Naive thymus-derived CD8-positive, alpha-beta T cell (primary cell): ENCODE results near the gene GNA12. TPM values are rescaled to one million over a fixed set of nuclear protein-coding genes. Genes with fewer than 3 reads are reported as not detected.

Experiments
- ATAC-seq, 2 donors: fragments of 150-1000 bp; cut with Tn5 transposase in 1 of 2; sonication (Bioruptor Pico), chemical (Tn5 transposase) in 1 of 2; 1 replicate in 1 of 2; 2 replicates in 1 of 2; pipeline ENCODE4 v1.10.0; 2021; ENCODE audit warnings: mild to moderate bottlenecking in 2 of 2, moderate library complexity in 2 of 2
- POLR2A ChIA-PET: fragments of 350-600 bp; sonication (Branson Sonifier 250); formaldehyde crosslinking; loops from one replicate; lab custom pipeline; 2021; ENCODE audit warnings: antibody characterized with exemption; lab: Charles Lee
- DNase-seq, 10 donors: peaks; one replicate each; pipeline versions ENCODE4 v3.0.0 to v3.0.0-alpha.2; 2020 to 2022
- H3K27ac Mint-ChIP-seq, 10 donors: one replicate each; pipeline ENCODE4 v1.8.0; 2020 to 2022; ENCODE audit warnings: mild to moderate bottlenecking in 10 of 10, mixed read lengths in 10 of 10, moderate library complexity in 4 of 10, inconsistent platforms in 1 of 10
- H3K27me3 Mint-ChIP-seq, 5 donors: one replicate each; pipeline ENCODE4 v1.8.0; 2021 to 2022; ENCODE audit warnings: mixed read lengths in 5 of 5
- H3K36me3 Mint-ChIP-seq, 3 donors: one replicate each; pipeline ENCODE4 v1.8.0; 2020 to 2022; ENCODE audit warnings: mixed read lengths in 3 of 3, mild to moderate bottlenecking in 2 of 3, inconsistent platforms in 1 of 3
- H3K4me1 Mint-ChIP-seq, 4 donors: one replicate each; pipeline ENCODE4 v1.8.0; 2021 to 2022; ENCODE audit warnings: mixed read lengths in 4 of 4
- H3K4me3 Mint-ChIP-seq, 10 donors: one replicate each; pipeline ENCODE4 v1.8.0; 2020 to 2022; ENCODE audit warnings: mild to moderate bottlenecking in 10 of 10, mixed read lengths in 10 of 10, moderate library complexity in 6 of 10, inconsistent platforms in 1 of 10
- H3K9me3 Mint-ChIP-seq, 9 donors: one replicate each; pipeline ENCODE4 v1.8.0; 2020 to 2022; ENCODE audit warnings: mixed read lengths in 9 of 9, mild to moderate bottlenecking in 3 of 9, inconsistent platforms in 1 of 9, moderate library complexity in 1 of 9
- polyA plus RNA-seq, 3 donors: library from polyadenylated mRNA; unstranded; fragments of 300-500 nt; fragmentation: Illumina TruSeq; gene quantifications; one replicate each; pipeline ENCODE4 v1.2.3, GENCODE V29; 2021
- total RNA-seq, 8 experiments: library from RNA in 2 of 8; stranded (reverse) in 2 of 8; gene quantifications; one replicate each; pipeline ENCODE4 v1.2.3 and lab custom pipeline; 2021 to 2026

Gene GNA12
- total and polyA plus RNA-seq, 5 experiments from 2014 or later, result 4.6 to 21.4 (median 13.7) TPM

DNA sequence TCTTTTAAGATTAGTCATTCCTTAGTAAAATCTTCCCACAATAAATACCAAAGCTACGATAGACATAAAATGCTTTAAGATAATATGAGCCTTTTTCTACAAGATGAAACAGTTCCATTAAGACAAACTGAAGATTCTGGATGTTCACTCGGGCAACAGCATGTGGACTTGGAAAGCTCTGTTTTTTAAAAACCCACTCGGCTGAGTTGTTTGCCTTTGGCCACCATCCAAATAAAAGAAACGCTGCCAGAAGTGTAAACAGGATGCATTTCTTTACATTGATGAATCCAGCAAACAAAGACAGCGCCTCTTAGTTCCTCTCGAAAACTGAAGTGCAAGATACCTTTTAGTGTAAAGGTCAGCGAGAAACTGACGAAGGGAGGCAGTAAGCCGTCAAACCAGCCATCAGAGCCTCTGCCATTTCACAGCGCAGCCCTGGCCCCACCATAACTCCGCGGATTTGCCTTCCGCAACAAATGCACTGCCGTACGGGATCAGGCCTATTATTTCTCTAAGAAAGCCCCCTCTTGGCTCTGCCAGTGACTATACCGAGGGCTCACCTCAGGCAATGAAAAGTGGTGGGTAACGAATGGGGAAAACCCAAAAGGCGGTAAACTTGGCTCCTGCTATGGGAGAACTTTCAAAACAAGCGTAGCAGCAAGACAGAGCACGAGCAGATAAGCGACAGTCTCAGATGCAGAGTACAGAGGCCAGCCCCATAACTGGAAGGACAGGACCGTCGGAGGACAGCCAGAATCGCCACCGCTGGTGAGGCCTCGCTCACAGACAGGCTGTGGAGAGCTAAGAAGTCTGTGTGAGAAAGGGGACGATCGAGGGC is 41.4 kb downstream of the GNA12 start:
- Mint-ChIP-seq H3K9me3 (no peaks in the 10 kb centered on the region), H3K4me1 (peaks cover 34 to 65% (median 53%) of the 10 kb centered on the region in 4 donors), H3K27me3 (no peaks in the 10 kb centered on the region), H3K36me3 (peaks cover 0 to 2% (median 2%) of the 10 kb centered on the region in 3 donors), H3K27ac (peak overlapping the region in 1 of 10 donors; percentile 78), H3K4me3 (no peak overlapping the region)
- ATAC-seq, result no peak
- POLR2A ChIA-PET, result no interaction called here
- DNase-seq, result no peak

DNA sequence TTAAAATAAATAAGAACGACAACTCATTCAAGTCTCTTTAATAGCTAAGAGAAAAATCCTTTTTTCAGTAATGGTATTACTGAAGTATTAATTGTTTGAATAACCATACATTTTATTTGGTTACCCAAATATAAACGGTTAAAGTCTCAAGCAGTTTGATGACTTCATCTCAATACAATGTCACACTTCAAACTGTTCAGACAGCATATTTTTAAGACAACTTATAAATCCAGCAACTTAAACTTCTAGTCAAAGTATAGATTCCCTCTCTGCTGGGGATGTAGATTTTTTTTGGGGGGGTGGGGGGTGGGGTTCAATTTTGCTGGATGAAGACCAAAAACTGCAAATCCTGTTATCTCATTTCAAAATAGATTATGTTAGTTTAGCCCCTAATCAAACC is 42.0 kb downstream of the GNA12 start:
- peak overlapping the region in 1 of 10 donors; percentile 1 for H3K4me3 Mint-ChIP-seq
- H3K27me3 Mint-ChIP-seq, result no peaks in the 10 kb centered on the region
- DNase-seq (no peak), ATAC-seq (no peak)
- POLR2A ChIA-PET, result no interaction called here
- no peaks in the 10 kb centered on the region for H3K9me3 Mint-ChIP-seq
- peak overlapping the region in 1 of 10 donors; percentile 67 for H3K27ac Mint-ChIP-seq
- peaks cover 0 to 2% (median 2%) of the 10 kb centered on the region in 3 donors for H3K36me3 Mint-ChIP-seq
- H3K4me1 Mint-ChIP-seq, result peaks cover 34 to 70% (median 55%) of the 10 kb centered on the region in 4 donors

DNA sequence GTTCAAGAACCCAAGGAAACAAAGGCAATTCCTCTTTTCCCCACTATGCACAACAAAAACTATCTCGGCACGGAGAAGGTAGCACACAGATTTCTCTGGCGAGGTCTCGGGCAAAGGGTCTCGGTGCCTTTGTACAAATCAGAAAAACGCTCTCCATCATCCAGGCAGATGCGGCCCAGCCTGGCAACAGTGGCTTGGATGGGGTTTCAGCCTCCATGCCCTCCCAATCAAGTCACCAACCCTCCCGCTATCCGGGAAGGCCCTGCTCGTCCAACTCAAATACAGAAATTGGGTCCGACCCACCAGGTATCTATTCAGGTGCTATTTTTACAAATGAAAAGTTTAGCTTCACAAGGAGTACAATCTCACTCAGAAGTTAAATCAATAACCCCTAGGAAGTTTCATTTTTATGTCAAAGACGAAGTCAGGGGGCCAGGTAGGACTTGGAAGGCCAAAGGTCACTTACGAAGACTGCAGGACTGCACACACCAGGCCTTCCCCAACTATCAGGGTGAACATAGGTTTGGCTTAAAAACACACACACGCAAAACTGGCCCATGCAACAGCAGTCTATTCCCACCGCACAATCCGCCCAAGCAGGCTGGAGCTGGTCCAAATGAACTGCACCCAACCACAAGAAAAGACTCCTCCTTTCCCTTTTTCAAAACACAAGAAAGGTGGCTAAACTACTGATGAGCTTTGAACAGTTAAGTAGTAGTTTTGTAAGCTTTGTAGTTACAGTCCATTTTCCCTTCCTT is 43.0 kb downstream of the GNA12 start:
- DNase-seq (no peak), ATAC-seq (peak in 1 of 2 donors; percentile 20)
- Mint-ChIP-seq H3K36me3 (peaks cover 0 to 2% (median 2%) of the 10 kb centered on the region in 3 donors), H3K4me3 (peak overlapping the region in 6 of 10 donors; percentile 7 to 52 (median 28)), H3K4me1 (peaks cover 36 to 70% (median 55%) of the 10 kb centered on the region in 4 donors), H3K9me3 (no peaks in the 10 kb centered on the region), H3K27me3 (no peaks in the 10 kb centered on the region), H3K27ac (peak overlapping the region in 2 of 10 donors; percentile 23 to 67)
- POLR2A ChIA-PET, result no interaction called here

DNA sequence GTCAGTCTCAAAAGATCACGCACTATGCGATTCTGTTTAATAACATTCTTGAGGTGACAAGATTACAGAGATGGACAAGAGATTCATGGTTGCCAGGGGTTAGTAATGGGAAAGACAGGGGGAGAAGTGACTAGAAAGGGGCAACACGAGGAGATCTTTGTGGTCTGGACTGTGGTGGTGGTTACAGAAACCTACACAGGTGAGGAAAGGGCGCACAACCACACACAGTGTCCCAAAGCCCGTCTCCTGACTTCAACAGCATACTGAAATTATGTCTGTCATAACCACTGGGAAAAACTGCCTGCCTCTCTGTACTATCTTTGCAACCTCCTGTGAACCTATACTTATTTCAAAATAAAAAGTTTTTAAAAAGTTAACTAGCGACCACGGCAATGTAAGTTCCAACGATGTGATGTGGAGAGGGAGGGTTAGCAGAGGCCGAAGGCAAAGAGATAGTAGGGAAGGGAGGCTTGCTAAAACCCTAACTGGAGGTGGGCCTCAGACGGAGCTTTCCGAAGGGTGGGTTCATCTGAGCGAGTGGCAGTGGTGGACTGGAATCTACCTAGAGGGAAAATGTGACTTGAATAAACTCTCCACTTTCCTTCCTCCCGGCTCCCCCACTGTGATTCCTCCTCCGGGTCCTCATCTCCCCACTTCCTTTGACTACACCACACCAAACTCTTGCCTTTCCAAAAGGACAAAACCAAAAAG is 43.7 kb downstream of the GNA12 start:
- no peaks in the 10 kb centered on the region for H3K9me3 Mint-ChIP-seq
- peaks cover 0 to 3% (median 2%) of the 10 kb centered on the region in 3 donors for H3K36me3 Mint-ChIP-seq
- POLR2A ChIA-PET, result no interaction called here
- H3K27me3 Mint-ChIP-seq, result no peaks in the 10 kb centered on the region
- ATAC-seq, result no peak
- peak overlapping the region in 3 of 10 donors; percentile 2 to 51 (median 4) for H3K27ac Mint-ChIP-seq
- peak overlapping the region in 3 of 10 donors; percentile 22 to 52 (median 33) for H3K4me3 Mint-ChIP-seq
- no peak for DNase-seq
- peaks cover 36 to 70% (median 54%) of the 10 kb centered on the region in 4 donors for H3K4me1 Mint-ChIP-seq

DNA sequence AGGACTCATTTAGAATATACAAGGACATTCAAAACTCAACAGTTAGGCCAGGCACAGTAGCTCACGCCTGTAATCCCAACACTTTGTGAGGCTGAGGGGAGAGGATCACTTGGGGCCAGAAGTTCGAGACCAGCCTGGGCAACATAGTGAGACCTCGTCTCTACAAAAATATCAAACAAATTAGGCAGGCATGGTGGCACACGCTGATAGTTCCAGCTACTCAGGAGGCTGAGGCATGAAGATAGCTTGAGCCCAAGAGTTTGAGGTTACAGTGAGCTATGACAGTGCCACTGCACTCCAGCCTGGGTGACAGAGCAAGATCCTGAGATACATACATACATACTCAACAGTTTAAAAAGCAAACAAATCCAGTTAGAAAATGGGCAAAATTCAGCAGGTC is 44.9 kb downstream of the GNA12 start:
- peaks cover 36 to 66% (median 54%) of the 10 kb centered on the region in 4 donors for H3K4me1 Mint-ChIP-seq
- H3K27ac Mint-ChIP-seq, result peak overlapping the region in 2 of 10 donors; percentile 2 to 22
- H3K4me3 Mint-ChIP-seq, result peak overlapping the region in 1 of 10 donors; percentile 26
- H3K27me3 Mint-ChIP-seq, result no peaks in the 10 kb centered on the region
- DNase-seq, result no peak
- H3K36me3 Mint-ChIP-seq, result peaks cover 6 to 14% (median 6%) of the 10 kb centered on the region in 3 donors
- no peak for ATAC-seq
- POLR2A ChIA-PET, result no interaction called here
- H3K9me3 Mint-ChIP-seq, result no peaks in the 10 kb centered on the region

DNA sequence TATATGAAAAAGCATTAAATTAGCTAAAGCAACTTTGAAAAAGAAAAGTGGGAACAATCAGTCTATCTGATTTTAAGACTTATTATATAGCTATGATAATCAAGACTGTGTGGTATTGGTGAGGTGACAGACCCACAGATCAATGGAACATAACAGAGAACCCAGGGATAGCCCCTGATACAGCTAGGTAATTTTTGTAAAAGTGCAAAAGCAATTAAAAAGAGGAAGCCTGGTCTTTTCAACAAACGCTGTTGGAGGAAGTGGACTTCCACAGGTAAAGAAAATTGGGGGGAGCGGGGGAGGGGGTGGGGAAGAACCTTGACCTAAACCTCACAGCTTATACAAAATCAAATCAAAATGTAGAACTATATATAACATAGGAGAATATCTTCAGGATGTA is 45.4 kb downstream of the GNA12 start:
- POLR2A ChIA-PET, result no interaction called here
- H3K4me3 Mint-ChIP-seq, result no peak overlapping the region
- H3K27me3 Mint-ChIP-seq, result no peaks in the 10 kb centered on the region
- H3K9me3 Mint-ChIP-seq, result no peaks in the 10 kb centered on the region
- peaks cover 31 to 60% (median 52%) of the 10 kb centered on the region in 4 donors for H3K4me1 Mint-ChIP-seq
- H3K27ac Mint-ChIP-seq, result no peak overlapping the region
- DNase-seq, result no peak
- H3K36me3 Mint-ChIP-seq, result peaks cover 11 to 20% (median 12%) of the 10 kb centered on the region in 3 donors
- ATAC-seq, result no peak

DNA sequence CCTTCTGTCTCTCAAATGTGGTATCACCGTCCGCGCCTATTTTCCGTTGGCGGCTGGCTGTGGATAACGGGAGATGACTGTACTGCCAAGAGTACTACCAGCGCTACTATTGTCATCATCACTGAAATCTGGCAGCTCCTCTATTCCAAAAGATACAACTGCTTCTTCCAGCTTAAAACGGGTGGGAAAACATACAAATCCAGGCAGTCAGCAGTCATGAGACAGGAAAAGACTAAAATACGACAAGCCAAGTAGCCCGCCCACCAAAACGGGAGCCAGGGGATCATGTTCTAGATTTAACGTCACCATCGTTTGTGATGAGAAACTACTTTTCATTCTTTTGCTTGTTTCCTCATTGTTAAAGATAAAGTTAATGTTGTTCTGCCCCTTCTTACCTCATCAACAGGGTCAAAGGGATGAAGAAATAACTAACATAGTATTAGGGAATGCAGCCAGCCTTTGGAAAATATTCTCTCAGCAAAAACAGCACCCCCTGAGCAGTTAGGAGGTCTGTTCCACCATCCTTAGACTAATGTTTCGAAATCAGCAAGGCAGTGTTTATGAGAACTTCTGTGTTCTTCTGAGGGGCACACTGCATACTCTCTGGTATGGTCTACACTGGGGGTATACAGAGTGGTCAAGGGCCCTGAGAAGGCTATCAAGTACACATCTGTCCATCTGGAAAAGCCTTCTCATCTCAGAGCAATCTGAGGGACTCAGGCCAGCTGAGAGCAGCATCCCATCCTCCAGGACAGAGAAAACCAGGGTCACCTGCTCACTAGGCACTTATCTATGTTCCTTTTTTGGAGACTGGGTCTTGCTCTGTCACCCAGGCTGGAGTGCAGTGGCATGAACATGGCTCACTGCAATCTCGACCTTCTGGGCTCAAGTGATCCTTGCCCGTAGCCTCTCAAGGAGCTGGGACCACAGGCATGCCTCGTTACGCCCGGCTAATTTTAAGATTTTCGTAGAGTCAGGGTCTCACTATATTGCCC is 47.5 kb downstream of the GNA12 start:
- POLR2A ChIA-PET, result no interaction called here
- Mint-ChIP-seq H3K27me3 (no peaks in the 10 kb centered on the region), H3K4me3 (no peak overlapping the region), H3K9me3 (no peaks in the 10 kb centered on the region), H3K27ac (no peak overlapping the region), H3K4me1 (peaks cover 28 to 40% (median 37%) of the 10 kb centered on the region in 4 donors), H3K36me3 (peaks cover 19 to 39% (median 29%) of the 10 kb centered on the region in 3 donors)
- ATAC-seq (no peak), DNase-seq (no peak)

DNA sequence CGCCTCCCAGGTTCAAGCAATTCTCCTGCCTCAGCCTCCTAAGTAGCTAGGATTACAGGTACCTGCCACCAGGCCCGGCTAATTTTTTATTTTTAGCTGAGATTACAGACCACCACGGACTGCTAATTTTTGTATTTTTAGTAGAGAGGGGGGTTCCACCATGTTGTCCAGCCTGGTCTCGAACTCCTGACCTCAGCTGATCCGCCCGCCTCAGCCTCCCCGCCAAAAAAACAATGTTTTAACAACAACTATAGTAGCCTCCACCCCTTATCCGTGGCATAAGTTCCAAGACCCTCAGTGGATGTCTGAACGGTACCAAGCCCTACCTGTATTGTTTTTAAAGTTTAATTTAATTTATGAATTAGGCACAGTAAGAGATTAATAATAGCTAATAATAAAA is 48.2 kb downstream of the GNA12 start:
- H3K27ac Mint-ChIP-seq, result no peak overlapping the region
- POLR2A ChIA-PET, result no interaction called here
- peaks cover 21 to 32% (median 29%) of the 10 kb centered on the region in 4 donors for H3K4me1 Mint-ChIP-seq

DNA sequence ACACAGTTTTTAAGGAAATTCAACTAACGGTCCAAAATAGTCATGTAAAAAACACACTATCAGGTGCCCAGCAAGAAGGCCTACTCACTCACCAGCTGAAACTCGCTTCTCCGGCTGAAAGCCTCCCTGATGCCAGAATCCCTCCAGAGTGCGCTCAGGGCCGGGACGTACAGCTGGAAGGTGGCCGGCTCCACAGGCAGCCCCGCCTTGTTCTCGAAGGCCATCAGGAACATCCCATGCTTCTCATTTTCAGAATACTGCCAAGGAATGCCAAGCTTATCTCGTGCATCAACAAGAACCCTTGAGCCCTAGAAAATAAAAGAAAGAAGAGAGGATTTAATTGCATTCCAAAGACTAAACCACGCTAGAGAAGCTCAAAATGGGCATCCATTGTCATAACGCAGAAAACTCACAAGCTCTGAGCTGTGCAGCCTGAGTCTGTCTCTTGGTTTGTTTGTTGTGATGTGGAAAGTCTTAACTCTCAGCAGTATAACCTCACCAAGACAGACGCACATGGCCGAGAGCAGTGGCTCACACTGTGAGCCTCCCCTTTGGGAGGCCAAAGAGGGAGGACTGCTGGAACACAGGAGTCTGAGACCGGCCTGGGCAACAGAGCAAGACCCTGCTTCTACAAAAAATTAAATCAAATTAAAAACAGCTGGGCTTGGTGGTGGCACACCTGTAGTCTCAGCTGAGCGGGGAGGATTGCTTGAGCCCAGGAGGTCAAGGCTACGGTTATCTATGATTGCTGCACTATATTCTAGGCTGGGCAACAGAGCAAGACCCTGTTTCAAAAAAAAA is 49.1 kb downstream of the GNA12 start:
- peaks cover 18 to 24% (median 22%) of the 10 kb centered on the region in 4 donors for H3K4me1 Mint-ChIP-seq
- H3K9me3 Mint-ChIP-seq, result no peaks in the 10 kb centered on the region
- H3K27ac Mint-ChIP-seq, result no peak overlapping the region
- peaks cover 19 to 48% (median 33%) of the 10 kb centered on the region in 3 donors for H3K36me3 Mint-ChIP-seq
- DNase-seq (no peak), ATAC-seq (no peak)
- POLR2A ChIA-PET, result no interaction called here
- H3K27me3 Mint-ChIP-seq, result no peaks in the 10 kb centered on the region
- H3K4me3 Mint-ChIP-seq, result no peak overlapping the region

More for the DNA sequence above, 48.2 kb downstream of the GNA12 start:
- Mint-ChIP-seq H3K36me3 (peaks cover 19 to 41% (median 32%) of the 10 kb centered on the region in 3 donors), H3K4me3 (no peak overlapping the region), H3K27me3 (no peaks in the 10 kb centered on the region), H3K9me3 (no peaks in the 10 kb centered on the region)
- DNase-seq, result no peak
- no peak for ATAC-seq

DNA sequence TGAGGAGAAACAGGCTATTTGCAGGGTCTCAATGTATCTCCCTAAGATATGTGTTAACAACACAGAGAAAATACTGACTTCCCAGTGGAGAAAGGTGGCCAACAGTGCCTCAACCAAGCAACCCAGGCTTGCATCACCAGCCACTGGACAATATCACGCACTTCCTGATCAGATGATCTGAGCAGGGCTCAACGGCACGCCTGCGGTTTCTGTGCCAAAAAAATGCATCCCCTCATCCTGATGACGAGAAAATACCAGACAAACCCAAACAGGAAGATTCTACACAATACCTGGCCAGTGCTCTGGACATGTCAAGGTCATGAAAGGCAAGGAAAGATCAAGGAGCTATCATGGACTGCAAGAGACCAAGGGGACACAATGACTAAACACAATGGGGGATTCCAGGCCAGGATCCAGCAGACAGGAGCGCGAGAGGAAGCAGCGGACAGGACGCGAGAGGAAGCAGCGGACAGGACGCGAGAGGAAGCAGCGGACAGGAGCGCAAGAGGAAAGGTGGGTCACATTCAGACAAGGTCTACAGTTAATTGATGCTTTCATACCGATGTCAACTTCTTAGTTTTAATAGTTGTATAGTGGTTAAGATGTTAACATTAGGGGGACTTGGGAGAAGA is 51.1 kb downstream of the GNA12 start:
- H3K4me3 Mint-ChIP-seq, result no peak overlapping the region
- ATAC-seq (no peak), DNase-seq (no peak)
- POLR2A ChIA-PET, result no interaction called here
- H3K36me3 Mint-ChIP-seq, result peaks cover 19 to 62% (median 43%) of the 10 kb centered on the region in 3 donors
- no peaks in the 10 kb centered on the region for H3K27me3 Mint-ChIP-seq
- H3K9me3 Mint-ChIP-seq, result no peaks in the 10 kb centered on the region
- H3K4me1 Mint-ChIP-seq, result peaks cover 4 to 14% (median 6%) of the 10 kb centered on the region in 4 donors
- H3K27ac Mint-ChIP-seq, result peak overlapping the region in 1 of 10 donors; percentile 16
